ENCODE data around the gene SLC39A10.
"Not testable (repeated sequence)": the region's sequence is repeated elsewhere in the genome, so short reads cannot be mapped to it uniquely, and the experiment has no call there.

The SLC39A10 gene, protein sequence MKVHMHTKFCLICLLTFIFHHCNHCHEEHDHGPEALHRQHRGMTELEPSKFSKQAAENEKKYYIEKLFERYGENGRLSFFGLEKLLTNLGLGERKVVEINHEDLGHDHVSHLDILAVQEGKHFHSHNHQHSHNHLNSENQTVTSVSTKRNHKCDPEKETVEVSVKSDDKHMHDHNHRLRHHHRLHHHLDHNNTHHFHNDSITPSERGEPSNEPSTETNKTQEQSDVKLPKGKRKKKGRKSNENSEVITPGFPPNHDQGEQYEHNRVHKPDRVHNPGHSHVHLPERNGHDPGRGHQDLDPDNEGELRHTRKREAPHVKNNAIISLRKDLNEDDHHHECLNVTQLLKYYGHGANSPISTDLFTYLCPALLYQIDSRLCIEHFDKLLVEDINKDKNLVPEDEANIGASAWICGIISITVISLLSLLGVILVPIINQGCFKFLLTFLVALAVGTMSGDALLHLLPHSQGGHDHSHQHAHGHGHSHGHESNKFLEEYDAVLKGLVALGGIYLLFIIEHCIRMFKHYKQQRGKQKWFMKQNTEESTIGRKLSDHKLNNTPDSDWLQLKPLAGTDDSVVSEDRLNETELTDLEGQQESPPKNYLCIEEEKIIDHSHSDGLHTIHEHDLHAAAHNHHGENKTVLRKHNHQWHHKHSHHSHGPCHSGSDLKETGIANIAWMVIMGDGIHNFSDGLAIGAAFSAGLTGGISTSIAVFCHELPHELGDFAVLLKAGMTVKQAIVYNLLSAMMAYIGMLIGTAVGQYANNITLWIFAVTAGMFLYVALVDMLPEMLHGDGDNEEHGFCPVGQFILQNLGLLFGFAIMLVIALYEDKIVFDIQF

DNA sequence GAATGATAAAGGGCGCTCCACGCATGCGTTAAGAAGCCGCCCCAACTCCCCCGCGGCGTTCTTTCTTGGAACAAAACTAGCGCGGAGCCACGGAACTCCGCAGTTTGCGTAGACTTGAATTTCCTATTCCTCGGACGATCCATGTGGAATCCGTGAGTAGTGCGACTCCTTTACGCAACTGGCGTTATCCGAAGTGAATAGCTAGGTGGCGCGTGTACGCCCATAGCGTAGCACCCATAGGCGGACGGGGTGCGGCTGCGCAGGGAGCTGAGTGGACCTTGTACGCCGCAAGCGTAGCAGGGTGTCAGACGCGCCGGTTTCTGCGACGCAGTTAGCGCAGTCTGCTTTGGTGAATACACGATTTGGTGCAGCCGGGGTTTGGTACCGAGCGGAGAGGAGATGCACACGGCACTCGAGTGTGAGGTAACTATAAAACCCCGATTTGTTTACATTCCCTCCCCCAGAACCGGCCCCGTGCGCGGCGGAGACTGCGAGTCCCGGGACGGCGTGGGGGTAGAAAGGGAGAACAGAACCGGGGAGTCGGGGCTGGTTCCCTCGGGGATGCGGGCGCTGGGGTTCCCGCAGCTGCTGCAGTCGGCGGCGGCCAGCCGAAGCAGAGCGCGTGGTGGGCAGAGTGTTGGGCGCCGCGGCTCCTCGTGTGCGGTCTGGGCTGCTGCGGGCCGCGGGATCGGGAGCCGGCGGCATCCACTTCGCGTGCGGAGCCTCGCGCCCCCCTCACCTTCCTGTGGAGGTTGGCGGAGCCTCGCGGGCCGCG is at the start of gene SLC39A10:
SLC39A10 (plus strand) TSS at position 368 of the 775 bp plus-strand sequence. CDS start 22,817 bp downstream, outside the sequence.
- DNase-seq = peak; percentile 98

GRCh38 chr2:195608768-195609454 is 48.1 kb upstream of the SLC39A10 start:
- no peak for DNase-seq

DNA sequence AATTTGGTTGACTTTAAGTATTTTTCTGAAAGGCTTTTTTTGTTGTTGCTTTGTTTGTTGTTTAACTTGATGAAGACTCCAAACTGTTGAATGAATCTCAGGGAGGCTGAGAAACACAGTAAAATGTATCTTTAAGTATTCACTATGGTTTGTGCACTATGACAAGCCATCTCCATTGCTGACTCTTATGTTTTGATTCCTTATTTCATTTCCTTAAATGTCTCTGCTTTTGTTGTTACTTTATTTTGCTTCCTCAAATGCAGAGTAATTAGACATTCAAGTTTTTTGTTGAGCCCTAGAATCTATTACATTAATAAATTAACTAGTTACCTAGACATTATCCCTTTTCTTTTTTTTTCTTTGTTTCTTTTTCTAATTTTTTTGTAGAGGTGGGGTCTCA is 46.3 kb upstream of the SLC39A10 start:
- DNase-seq = no peak

DNA sequence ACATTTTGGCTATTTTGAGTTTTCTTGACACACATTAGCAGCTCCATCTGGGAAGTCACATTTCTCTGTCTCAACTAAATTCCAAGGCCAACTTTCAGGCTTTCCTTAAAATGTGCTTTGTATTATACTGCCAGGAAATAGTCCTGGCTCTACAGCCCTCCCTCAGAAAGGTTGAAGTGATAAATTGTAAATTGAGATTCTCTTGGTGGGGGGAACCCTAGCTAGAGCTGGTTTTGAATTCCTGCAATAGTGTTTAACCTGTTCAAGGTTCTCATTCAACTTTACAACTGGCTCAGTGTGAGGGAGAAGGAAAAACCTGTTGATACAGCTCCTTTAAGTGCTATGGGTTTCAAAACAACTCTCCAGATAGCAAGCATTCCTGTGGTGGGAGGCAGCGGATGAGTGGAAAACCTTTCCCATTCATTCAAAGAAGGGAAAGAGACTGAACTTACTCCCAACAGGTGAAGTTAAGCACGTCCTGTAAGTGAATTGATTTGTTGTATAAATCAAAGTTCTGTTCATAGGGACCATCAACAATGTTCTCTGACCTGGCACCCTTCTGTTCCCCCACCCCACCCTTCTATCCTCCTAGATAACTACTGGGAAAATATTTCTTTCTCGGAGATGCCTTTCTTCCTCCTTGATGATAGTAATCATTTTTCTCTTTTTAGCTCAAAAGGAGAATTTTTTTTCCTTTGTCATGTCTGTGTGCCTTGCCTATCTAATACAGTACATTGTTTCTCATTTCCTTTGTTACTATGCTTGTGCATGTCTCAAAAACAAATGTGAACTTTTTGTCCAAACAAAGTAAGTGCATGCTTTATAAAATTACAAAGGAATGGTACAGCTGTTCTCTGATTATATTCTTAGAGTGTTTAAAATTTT is 44.2 kb upstream of the SLC39A10 start:
- no peak for DNase-seq

DNA sequence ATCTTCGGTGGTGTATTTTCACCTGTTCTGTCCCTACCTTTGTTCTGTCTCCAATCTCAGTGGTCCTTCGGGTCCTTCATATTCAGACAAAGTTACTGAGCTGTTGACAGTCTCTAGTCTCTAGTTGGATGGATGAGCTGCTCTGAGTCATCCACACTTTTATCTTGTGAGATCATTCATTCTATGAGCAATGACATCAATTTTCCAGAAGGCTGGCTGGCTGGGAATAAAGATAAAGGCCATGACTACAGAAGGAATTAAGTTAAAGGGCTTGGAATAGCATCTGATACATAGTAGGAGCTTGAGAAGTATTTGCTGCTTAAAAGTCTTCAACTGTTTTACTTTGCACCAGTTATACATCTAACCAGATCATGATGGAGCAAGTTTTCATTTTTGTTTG is 43.1 kb upstream of the SLC39A10 start:
- DNase-seq = peak; percentile 64

GRCh38 chr2:195619590-195619989 is 37.4 kb upstream of the SLC39A10 start:
- DNase-seq = no peak

DNA sequence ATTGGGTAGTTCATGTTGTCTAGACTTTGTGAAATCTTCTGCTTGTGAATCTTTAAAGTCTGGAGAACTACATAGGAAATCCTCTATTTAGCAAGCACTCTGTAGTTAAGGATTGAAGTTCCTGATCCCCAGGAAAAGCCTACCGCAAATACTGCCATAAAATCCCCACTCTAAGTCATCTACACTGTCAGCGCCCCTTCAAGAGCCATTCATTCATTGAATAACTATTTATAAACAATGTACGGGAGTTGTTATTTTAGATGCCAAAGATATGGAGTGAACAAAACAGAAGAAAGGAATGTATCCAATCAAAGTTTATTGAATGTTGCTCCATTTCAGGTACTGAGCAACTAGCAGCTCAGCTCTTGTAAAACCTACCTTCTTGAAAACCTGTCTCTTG is 36.5 kb upstream of the SLC39A10 start:
- no peak for DNase-seq

- DNase-seq = no peak
Observed at GRCh38 chr2:195622966-195623365, 34.1 kb upstream of the SLC39A10 start.

- no peak for DNase-seq
Observed at GRCh38 chr2:195626507-195626906, 30.5 kb upstream of the SLC39A10 start.

GRCh38 chr2:195628666-195629065 is 28.4 kb upstream of the SLC39A10 start:
- DNase-seq = no peak

GRCh38 chr2:195632856-195633572 is 24.0 kb upstream of the SLC39A10 start:
- DNase-seq = no peak

DNA sequence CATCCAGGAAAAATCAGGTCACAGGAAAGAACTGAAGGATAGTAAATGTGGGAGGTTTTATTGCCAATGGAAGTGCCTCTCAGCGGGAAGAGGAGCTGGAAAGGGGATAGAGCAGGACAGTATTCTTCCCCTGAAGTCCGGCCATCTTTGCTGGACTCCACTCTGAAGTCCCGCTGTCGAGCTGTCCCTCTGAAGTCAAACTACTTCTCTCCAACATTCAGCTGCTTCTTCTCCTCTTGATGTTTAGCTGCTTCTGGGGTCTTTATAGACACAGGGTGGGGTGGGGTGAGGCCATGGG is 23.5 kb upstream of the SLC39A10 start:
- no peak for DNase-seq

GRCh38 chr2:195633974-195634373 is 23.1 kb upstream of the SLC39A10 start:
- no peak for DNase-seq

GRCh38 chr2:195636890-195637289 is 20.1 kb upstream of the SLC39A10 start:
- peak; percentile 23 for DNase-seq

- no peak for DNase-seq
Observed at GRCh38 chr2:195638750-195639149, 18.3 kb upstream of the SLC39A10 start.

- no peak for DNase-seq
Observed at GRCh38 chr2:195639238-195639858, 17.7 kb upstream of the SLC39A10 start.

GRCh38 chr2:195639959-195640358 is 17.1 kb upstream of the SLC39A10 start:
- no peak for DNase-seq

DNA sequence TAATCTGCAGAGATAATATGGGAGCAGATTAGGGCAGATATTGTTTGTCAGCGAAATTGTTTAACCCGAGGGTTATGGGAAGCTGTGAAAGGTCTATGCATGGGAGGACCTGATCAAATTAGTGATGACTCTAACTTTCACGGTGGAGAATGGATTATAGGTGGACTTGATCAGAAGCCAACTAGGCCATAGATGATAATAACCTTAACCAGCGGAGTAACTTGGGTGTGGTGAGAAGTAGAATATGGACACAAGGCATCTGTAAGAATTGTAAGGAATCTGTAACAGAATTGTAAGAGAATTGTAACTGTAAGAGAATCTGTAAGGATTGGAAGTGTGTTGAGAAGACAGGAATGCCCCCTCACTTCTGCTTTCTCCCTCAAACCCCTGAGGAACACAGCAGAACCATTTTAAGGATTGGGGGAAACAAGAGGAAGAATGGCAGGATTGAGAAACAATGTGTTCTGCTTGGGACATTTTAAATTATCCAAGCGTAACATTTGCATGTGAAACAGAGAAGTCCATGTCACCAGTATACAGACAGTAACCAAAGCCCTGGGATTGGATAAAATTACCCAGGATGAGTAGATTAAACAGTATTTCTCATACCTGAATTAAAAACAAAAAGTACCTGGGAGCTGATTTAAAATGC is 14.9 kb upstream of the SLC39A10 start:
- no peak for DNase-seq

DNA sequence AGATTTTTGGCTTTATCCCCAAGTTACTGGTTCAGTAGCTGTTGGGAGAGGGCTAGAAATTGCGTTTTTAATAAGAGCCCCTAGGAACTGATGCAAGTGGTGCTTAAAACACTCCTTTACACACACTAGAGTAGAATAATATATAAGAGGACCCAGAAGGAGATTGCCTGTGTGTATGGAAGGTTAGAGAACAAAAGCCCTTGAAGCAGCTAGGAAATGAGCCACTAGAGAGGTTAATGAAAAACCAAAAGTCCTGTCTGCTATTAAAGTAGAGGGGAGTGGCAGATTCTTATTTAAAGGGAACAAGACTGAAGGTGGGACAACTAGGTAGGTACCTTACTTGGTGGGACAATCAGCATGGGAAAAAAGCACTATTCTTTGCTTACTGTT is 14.4 kb upstream of the SLC39A10 start:
- no peak for DNase-seq

GRCh38 chr2:195644708-195645107 is 12.3 kb upstream of the SLC39A10 start:
- DNase-seq = not testable (repeated sequence)
